ENCODE results near the gene BANF2.

DNA sequence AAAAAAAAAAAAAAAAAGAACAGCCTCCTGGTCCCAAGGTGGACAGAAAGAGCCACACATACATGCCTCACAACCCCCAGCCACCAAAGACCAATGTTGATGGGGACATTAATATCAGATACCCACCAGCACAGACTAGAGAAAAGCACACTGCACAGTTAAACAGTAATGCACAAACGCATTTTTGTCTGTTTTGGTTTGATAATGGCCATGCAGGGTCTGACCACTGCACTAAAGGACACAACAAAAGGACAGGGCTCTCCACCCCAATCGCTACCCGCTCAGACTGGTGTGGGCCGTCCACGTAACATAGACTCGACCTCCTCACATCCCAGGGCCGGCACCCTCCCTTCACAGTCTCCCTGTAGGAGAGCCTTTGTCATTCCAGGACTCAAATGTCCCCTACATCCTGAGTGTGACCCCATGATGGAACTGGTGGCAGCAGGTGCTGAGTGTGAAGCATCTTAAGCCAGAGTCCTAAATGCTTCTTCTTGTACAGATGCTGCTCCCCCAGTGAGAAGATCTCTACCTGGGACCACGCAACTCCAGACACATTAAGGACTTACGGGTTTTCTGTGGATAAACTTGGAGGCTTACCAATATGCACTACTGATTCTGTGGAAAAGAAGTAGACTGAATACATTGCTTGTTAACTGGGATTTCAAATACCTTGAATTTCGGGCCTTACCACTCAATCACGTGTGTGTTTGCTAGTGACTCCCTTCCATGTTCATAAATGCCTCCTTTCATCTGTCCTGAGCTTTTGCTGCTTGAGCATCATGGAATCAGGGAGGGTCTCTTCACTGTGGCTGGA is 45.7 kb upstream of the BANF2 start:
- TF ChIP-seq, protein P1, sequence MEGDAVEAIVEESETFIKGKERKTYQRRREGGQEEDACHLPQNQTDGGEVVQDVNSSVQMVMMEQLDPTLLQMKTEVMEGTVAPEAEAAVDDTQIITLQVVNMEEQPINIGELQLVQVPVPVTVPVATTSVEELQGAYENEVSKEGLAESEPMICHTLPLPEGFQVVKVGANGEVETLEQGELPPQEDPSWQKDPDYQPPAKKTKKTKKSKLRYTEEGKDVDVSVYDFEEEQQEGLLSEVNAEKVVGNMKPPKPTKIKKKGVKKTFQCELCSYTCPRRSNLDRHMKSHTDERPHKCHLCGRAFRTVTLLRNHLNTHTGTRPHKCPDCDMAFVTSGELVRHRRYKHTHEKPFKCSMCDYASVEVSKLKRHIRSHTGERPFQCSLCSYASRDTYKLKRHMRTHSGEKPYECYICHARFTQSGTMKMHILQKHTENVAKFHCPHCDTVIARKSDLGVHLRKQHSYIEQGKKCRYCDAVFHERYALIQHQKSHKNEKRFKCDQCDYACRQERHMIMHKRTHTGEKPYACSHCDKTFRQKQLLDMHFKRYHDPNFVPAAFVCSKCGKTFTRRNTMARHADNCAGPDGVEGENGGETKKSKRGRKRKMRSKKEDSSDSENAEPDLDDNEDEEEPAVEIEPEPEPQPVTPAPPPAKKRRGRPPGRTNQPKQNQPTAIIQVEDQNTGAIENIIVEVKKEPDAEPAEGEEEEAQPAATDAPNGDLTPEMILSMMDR (IDR thresholded peaks at IDR 0.05) = no peak
- no peak for TF ChIP-seq POLR2A (IDR thresholded peaks at IDR 0.05)
- TF ChIP-seq POLR2AphosphoS5 (IDR thresholded peaks at IDR 0.05) = no peak

Data from prostate gland (tissue), 2 donors.